GM18873 (cell line): Measurements from ENCODE around the gene OSM.

ENCODE experiments used
- ATAC-seq: cut with Tn5 transposase; IDR thresholded peaks from one replicate; pipeline ENCODE4 v1.9.1; 2021; ENCODE audit warnings: mild to moderate bottlenecking, moderate library complexity, moderate number of reproducible peaks; ENCODE audit not compliant: unreplicated experiment, low FRiP score

The OSM gene

DNA sequence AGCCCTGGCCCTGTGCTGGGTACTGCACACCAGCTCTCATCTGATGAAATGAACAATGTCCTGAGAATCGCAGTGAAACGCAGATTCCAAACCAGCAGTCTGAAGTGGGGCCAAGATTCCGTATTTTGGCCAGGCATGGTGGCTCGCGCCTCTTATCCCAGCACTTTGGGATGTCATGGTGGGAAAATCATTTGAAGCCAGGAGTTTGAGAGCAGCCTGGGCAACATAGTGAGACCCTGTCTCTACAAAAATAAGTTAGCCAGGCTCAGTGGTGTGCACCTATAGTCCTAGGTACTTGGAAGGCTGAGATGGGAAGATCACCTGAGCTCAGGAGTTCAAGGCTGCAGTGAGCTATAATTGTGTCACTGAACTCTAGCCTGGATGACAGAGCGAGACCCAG is 33.1 kb downstream of the OSM start:
- ATAC-seq, result no peak

GRCh38 chr22:30232716-30233218 is 33.9 kb downstream of the OSM start:
- ATAC-seq, result no peak

DNA sequence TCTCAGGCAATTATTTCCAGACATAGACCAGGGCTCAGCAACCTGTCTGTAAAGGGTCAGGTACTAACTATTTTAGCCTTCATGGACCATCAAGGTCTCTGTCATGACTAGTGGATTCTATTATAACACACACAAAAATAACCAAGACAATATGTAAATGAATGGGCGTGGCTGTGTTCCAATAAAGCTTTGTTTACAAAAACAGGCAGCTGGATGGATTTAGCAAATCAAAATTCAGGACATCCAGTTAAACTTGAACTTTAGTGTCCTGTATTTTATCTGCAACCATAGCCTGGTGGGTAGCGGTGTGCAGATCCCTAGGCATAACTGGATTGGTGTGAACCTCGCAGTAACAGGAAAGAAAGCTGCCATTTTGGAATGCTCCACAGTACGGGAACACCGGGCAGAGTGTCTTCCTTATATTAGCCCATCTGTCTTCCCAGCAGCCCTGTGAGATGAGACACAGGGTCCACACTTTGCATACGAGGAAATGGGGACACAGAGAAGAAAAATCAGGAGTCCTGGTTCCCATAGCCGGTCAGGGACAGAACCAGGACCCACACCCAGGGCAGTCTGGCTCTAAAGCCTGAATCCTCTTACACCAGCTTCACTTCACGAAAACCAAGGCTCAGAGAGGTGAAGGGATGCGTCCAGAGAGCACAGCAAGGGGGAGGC is 35.7 kb downstream of the OSM start:
- no peak for ATAC-seq

GRCh38 chr22:30230330-30230729 is 36.3 kb downstream of the OSM start:
- ATAC-seq, result no peak

DNA sequence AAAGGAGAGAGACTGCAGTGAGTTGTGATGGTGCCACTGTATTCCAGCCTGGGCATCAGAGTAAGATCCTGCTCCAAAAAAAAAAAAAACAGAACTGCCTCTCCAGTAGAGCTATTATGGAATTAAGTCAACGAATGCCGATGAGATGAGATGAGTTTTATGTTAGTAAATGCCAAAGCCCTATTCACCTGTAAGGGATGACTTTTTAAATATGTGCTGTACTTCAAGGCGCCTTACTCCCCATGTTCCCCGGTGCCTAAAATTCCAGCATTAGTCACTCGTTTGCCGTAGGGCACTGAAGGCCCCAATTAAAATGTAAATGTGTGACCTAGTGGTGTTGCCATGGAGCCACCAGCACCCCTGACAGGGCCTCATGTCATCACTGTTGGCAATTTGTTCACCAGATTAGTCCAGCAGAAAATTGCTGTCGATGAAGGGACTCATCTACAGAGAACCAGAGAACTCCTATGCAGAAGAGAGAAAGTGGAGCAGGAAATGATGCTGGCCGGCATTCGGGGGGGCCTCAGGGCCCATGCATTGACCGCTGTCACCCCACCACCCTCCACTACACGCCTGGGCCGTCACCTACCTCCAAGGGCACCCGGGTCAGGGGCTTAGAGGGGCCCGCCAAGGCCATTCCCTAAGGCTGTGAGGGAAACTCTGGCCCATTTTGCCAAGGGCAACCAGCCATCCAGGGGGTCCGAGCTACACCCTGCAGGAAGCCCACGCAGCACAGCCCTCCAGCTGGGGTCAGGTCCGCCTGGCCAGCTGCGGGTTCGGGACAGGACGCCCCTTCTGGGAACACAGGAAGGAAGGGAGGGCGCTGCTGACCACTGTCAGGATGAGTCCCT is 37.9 kb downstream of the OSM start:
- no peak for ATAC-seq

- ATAC-seq, result no peak
Observed at GRCh38 chr22:30227438-30228228, 39.0 kb downstream of the OSM start.

DNA sequence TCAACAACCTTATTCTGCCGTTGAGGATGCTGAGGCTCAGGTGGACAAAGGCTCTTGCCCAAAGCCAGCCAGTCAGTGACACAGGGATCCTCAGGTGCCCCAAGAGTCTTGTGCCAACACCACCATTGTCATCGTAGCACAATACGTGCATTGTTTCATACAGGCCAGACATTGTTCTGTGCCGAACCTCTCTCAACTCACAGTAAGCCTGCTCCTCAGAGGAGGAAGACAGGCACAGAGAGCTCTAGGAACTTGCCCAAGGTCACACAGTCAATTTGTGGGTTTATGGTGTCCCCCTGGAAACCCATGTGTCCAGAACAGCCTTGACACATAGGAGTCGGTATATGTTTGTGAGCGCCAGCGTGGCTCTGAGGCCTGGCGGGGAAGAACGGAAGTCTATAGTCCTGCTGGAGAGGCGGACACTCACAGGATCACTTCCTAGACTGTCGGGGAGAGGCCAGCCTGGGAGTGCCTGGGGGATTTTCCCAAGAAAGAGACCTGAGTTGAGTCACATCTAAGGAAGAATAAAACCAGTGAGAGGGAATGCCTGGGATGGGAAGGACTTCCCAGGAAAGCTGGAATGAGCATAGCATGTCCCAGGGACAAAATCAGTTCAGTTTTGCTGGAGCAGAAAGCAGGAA is 40.3 kb downstream of the OSM start:
- no peak for ATAC-seq

DNA sequence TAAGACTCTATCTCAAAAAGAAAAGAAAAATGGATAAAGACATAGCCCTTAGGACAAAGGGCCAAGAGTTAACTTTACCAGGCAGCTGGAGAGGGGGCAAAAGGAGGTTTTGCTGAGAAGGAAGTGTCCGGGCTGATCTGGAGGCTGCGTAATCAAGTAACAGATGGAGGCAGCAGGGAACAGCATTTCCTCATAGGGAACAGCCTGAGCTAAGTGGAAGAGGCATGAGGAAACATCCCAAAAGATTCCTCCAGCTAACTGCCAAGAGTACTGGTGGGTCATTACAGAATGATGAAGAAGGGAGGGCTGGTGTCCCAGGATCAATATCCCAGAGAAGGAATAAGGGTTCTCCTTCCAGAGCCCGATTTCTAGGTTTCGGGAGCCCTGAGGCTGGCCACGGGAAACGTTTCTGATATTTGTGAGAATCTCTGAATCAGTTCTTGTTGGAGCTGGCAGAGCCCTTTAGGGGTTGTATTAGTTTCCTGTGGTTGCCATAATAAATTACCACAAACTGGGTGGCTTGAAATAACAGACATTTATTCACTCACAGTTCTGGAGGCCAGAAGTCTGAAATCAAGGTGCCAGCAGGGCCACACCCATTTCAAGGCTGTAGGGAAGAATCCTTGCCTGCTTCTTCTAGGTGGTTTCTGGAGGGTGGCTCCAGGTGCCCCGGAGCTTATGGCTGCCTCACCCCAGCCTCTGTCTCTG is 41.3 kb downstream of the OSM start:
- ATAC-seq, result no peak

DNA sequence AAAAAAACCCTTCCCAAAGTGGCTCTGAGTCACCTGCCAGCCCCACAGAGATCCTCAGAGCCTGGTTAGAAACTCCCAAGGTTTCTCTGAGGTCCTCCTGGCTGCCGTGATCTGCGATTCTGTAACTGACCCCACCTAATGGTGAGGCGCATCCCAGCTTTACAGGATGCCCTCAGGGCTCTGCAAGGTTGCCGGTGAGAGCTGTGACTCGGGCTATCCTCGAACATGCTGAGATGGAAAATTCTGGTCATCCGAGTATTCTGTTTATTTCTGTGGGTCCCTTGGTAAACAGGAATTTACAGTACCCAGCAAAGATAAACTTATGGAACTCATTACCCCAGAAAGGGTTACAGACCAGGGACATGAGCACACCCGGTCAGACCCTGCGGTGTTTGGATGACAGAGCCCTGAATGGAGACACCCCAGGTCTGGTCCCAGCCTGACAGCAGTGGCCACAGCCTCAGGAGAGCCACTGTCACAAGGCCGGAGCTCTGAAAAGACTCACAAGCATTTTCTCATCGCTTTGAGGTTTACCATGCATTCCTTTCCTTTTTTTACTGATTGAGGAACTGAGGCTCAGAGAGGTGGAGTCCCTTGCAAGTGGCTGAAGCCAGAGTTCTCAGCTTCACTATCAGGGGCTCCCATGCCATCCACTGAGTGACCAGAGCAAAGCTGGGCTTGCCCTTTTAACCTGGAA is 42.3 kb downstream of the OSM start:
- no peak for ATAC-seq

DNA sequence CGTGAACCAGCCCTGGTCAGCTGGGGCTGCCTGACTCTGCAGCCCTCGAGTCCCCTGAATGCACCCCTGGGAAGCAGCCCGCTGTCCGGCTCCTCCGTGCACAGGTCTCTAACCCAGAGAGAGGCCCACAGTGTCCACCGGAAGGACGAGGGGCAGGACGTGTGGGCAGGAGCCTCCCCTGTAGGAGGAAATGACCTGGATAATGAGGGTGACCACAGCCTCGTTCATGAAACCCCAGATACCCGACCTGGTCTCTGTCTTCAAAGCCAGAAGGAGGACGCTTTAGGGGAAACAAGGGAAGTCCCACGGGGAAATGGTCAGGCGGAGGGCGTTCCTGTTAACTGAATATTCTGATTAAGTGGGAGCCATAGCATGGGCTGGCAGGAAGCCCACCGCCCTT is 43.3 kb downstream of the OSM start:
- no peak for ATAC-seq

GRCh38 chr22:30222321-30222720 is 44.3 kb downstream of the OSM start:
- ATAC-seq, result no peak

DNA sequence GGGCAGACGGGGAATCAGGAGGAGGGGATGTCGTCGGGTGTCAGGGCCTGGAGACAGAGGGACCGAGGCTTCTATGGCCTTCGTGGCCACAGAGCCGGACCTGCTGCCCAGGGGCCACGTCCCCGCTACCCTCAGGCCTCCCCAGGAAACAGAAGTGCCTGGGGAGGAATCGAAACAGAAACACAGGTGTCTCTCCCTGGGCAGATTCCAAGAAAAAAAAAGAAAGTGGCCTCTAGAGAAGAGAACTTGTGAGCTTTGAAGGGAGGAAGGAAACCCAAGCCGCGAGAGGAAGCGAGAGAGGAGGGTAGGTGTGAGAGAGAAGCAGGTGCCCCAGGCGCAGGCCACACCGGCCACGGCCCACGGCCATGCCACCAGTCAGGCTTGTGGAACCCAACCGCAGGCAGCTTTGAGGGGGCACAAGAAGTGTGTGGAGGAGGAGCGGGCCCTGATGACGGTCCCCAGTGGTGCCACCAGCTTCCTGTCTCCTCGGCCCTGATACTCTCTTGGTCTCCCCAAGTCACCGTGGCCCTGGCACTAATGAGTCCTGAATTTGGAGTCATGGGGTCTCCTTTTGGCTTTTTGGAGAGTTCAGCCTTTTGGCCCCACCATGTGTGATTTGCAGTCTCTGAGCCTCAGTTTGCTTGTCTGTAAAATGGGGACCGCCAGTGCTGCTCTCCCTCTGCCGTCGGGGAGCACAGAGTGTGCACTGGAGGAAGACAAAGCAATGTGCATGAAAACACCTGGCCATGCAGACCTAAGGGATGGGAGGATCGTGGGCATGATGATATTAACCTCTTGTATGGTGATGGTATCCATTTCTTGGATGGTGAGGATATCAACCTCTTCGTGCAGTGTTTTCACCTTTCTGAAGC is 45.3 kb downstream of the OSM start:
- ATAC-seq, result no peak

DNA sequence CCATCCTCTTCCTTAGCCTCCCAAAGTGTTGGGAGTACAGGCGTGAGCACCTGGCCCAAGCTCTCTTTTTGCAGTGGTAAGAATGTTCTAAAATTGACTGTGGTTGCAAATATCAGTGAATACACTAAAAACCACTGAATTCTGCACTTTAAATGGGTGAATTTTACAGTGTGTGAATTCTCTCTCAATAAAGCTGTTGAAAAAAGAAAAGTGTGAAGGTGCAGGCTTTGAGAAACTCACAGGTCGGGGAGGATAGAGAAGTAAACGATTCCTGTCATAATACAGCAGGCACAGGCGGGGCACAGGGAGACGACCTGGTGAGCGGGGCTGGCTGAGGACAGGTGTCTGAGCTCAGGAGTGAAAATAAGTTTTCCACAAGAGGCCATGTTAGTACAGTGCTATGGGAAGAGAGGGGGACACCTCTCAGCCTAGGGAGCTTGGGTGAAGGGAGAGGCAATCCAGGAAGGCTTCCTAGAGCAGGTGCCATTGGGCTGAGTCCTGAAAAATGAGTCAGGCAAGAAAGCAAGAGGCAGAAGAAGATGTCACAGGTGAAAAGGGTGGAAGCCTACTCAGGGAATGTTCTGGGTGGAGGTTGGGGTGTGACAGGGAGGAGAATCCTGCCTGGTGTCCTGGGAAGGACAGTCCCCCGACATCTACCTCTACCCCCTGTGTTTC is 46.2 kb downstream of the OSM start:
- no peak for ATAC-seq

DNA sequence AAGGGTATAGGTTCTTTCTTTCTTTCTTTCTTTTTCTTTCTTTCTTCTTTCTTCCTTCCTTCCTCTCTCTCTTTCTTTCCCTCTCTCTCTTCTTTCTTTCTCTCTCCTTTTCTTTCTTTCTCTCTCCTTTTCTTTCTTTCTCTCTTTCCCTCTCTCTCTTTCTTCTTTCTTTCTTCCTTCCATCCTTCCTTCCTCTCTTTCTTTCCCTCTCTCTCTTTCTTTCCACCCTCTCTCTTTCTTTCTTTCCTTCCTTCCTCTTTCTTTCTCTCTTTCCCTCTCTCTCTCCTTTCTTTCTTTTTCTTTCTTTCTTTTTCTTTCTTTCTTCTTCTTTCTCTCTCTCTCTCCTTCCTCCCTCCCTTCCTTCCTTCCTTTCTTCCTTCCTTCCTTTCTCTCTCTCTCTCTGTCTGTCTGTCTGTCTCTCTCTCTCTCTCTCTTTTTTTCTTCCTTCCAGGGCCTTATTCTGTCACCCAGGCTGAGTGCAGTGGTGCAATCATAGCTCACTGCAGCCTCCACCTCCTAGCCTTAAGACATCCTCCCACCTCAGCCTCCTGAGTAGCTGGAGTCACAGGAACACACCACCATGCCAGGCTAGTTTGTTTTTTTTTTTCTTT is 46.9 kb downstream of the OSM start:
- ATAC-seq, result no peak

DNA sequence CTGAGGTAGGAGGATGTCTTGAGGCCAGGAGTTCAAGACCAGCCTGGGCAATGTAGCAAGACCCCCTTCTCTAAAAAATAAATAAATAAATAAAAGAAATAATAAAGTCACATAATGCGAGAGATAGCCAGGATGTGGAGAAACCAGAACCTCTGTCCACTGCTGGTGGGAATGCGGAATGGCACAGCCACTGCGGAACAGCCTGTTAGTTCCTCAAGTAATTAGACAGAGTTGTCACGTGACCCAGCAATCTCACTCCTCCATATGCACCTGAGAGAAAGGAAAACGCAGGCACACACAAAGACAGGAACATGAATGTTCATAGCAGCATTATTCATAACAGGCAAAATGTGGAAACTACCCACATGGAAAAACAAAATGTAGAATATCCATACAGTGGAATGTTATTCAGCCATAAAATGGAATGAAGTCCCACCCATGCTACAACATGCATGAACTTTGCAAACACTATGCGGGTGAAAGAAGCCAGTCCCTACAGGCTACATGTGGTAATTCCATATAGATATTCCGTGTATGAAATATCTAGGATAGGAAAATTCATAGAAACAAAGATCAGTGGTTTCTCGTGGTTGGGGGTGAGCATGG is 47.5 kb downstream of the OSM start:
- ATAC-seq, result no peak

DNA sequence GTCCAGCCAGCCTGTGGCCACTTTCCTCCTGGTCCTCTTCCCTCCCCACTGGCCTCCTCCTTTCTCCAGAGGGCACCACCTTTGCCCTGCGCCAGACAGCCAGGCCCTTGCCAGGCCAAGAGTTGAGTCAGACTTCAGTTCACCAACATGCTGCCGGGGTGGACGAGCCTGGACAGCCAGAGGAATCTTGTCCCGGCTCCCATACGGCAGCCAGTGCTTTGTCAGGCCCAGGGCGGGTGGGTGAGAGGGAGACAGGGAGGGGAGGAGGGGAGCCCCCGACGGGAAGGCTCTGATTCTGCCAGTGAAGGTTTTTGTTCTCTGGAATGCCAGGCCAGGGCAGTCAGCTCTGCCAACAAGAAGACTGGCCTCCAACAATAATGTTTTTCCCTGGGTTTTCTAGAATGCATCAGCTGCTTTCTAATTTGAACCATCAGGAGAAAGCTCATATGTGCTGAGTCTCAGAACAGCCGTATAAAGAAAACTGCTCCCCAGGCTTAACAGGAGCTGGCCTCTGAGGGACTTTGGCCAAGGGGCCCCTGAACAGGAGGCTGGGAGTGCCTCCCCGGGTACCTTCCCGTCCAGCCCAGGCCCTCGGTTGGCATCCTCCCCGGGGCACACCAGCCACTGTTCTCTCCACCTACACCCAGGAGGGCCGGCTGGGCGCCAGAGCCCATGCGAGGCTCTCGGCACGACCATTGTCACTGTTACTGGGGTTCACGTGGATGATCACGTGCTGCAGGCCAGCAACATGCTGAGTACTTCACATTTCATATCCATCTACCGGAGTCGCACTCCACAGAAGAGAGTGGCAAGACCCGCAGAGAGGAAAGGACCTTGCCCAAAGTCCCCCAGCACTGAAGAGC is 48.7 kb downstream of the OSM start:
- ATAC-seq, result no peak
